GM12878 (cell line): Measurements from ENCODE around the gene SIX5. TPM values are rescaled to one million over a fixed set of nuclear protein-coding genes. Genes with fewer than 3 reads are reported as not detected.

ENCODE experiments used
- polyA plus RNA-seq, 11 experiments: library from polyadenylated mRNA; depleted of rRNA in 4 of 11; unstranded in 6 of 11; stranded (reverse) in 5 of 11; fragments of >200 nt; fragmentation: Nextera tagmentation in 4 of 11; fragmentation: Illumina TruSeq in 1 of 11; extraction: Ambion mirVana in 4 of 11; extraction: Trizol in 1 of 11; gene quantifications; 1 replicate in 1 of 11; 2 replicates in 10 of 11; pipeline versions ENCODE4 v1.2.1 to v1.2.3, GENCODE V29; 2011 to 2016; ENCODE audit warnings: inconsistent platforms in 2 of 11, missing spikeins in 2 of 11, low read depth in 1 of 11
- total RNA-seq, 4 experiments: library from RNA; depleted of rRNA in 3 of 4; stranded (reverse); fragments of >200 nt in 3 of 4; fragmentation: Illumina TruSeq in 1 of 4; extraction: Trizol in 1 of 4; gene quantifications; 2 replicates each; pipeline versions ENCODE4 v1.2.1 to v1.2.3, GENCODE V29; 2013 to 2021
- TF ChIP-seq, protein P1 (sequence below): fragments of 450-650 bp; formaldehyde crosslinking; IDR thresholded peaks from 2 replicates; pipeline ENCODE4 v1.4.0; 2022; ENCODE audit warnings: mild to moderate bottlenecking, moderate library complexity
- TF ChIP-seq, protein P2 (sequence below): IDR thresholded peaks from 2 replicates; pipeline ENCODE4 v1.6.1; 2012; ENCODE audit warnings: improper control_type of control experiment, low read depth, low read length; ENCODE audit not compliant: insufficient replicate concordance

The SIX5 gene
- total and polyA plus RNA-seq, 10 of the 15 experiments (the other 5 are each of a cell fraction or from before 2014, with no cell fraction given): 1.9 to 10.5 (median 3.0) TPM; not detected in 2

DNA sequence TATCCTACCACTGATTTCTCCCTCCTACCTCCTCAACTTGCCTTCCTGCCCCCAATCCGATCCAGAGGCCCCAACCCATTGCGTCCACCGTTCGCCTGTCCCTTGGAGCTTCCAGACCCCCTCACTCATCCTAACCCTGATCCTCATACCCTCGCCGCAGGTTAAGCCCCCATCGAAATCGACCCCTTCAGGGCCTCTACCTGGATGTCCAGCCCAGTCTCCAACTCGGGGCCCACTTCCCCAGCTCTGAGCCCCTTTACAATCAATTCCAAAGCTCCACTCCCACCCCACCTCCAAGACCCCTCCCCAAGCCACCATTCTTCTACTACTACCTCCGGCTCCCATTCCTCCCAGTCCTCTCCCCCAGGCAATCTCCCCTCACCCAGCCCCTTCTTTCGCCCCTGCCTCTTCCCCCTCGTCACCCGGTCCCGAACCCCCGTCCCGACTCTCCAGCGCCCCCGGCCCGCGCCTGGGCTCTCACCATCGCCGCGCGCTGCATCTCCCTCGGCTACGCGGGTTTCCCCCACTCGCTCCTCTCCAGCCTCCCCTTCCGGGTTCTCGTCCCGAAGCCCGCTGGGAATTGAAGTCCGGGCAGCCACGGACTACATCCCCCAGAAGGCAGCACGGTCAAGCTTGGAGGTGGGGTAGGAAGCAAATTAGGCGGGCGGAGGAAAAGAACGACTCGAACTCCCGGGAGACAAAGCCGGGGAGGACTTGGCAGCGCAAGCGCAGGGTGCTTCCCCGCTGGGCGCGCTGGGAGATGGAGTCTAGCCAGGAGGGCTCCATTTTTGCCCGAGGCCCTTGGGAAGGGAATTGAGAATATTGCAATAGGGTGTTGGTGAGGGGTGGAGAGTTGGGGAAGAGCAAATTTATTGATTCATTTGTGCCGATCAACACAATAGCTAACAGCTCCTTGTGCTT is 38.4 kb downstream of the SIX5 start, which contains the start of gene FBXO46 (continued):
- TF ChIP-seq, protein P1, sequence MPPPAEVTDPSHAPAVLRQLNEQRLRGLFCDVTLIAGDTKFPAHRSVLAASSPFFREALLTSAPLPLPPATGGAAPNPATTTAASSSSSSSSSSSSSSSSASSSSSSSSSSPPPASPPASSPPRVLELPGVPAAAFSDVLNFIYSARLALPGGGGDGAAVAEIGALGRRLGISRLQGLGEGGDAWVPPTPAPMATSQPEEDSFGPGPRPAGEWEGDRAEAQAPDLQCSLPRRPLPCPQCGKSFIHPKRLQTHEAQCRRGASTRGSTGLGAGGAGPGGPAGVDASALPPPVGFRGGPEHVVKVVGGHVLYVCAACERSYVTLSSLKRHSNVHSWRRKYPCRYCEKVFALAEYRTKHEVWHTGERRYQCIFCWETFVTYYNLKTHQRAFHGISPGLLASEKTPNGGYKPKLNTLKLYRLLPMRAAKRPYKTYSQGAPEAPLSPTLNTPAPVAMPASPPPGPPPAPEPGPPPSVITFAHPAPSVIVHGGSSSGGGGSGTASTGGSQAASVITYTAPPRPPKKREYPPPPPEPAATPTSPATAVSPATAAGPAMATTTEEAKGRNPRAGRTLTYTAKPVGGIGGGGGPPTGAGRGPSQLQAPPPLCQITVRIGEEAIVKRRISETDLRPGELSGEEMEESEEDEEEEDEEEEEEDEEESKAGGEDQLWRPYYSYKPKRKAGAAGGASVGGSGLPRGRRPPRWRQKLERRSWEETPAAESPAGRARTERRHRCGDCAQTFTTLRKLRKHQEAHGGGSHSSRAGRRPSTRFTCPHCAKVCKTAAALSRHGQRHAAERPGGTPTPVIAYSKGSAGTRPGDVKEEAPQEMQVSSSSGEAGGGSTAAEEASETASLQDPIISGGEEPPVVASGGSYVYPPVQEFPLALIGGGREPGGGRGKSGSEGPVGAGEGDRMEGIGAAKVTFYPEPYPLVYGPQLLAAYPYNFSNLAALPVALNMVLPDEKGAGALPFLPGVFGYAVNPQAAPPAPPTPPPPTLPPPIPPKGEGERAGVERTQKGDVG (CRISPR knock-in tag): no peak
- TF ChIP-seq, protein P2, sequence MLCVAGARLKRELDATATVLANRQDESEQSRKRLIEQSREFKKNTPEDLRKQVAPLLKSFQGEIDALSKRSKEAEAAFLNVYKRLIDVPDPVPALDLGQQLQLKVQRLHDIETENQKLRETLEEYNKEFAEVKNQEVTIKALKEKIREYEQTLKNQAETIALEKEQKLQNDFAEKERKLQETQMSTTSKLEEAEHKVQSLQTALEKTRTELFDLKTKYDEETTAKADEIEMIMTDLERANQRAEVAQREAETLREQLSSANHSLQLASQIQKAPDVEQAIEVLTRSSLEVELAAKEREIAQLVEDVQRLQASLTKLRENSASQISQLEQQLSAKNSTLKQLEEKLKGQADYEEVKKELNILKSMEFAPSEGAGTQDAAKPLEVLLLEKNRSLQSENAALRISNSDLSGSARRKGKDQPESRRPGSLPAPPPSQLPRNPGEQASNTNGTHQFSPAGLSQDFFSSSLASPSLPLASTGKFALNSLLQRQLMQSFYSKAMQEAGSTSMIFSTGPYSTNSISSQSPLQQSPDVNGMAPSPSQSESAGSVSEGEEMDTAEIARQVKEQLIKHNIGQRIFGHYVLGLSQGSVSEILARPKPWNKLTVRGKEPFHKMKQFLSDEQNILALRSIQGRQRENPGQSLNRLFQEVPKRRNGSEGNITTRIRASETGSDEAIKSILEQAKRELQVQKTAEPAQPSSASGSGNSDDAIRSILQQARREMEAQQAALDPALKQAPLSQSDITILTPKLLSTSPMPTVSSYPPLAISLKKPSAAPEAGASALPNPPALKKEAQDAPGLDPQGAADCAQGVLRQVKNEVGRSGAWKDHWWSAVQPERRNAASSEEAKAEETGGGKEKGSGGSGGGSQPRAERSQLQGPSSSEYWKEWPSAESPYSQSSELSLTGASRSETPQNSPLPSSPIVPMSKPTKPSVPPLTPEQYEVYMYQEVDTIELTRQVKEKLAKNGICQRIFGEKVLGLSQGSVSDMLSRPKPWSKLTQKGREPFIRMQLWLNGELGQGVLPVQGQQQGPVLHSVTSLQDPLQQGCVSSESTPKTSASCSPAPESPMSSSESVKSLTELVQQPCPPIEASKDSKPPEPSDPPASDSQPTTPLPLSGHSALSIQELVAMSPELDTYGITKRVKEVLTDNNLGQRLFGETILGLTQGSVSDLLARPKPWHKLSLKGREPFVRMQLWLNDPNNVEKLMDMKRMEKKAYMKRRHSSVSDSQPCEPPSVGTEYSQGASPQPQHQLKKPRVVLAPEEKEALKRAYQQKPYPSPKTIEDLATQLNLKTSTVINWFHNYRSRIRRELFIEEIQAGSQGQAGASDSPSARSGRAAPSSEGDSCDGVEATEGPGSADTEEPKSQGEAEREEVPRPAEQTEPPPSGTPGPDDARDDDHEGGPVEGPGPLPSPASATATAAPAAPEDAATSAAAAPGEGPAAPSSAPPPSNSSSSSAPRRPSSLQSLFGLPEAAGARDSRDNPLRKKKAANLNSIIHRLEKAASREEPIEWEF: no peak
